HG02970 (cell line): ENCODE measurements around the gene EFR3B.
"Not testable (repeated sequence)": the region's sequence is repeated elsewhere in the genome, so short reads cannot be mapped to it uniquely, and the experiment has no call there.

ENCODE experiments used
- ATAC-seq: cut with Tn5 transposase; IDR thresholded peaks from one replicate; pipeline ENCODE4 v1.9.1; 2021; ENCODE audit warnings: mild to moderate bottlenecking, moderate library complexity, moderate number of reproducible peaks; ENCODE audit not compliant: unreplicated experiment, low FRiP score

Gene EFR3B

GRCh38 chr2:25098670-25099486, 57.0 kb downstream of the EFR3B start:
- ATAC-seq: no peak

- ATAC-seq: not testable (repeated sequence)
Observed at GRCh38 chr2:25102352-25102751, 60.5 kb downstream of the EFR3B start.

GRCh38 chr2:25103287-25103871, 61.5 kb downstream of the EFR3B start:
- no peak for ATAC-seq

GRCh38 chr2:25104736-25105135, 62.9 kb downstream of the EFR3B start:
- no peak for ATAC-seq

- ATAC-seq: no peak
Observed at GRCh38 chr2:25105336-25106085, 63.6 kb downstream of the EFR3B start.

- ATAC-seq: no peak
Observed at GRCh38 chr2:25109822-25110221, 67.9 kb downstream of the EFR3B start.

- no peak for ATAC-seq
Observed at GRCh38 chr2:25112113-25112512, 70.2 kb downstream of the EFR3B start.

GRCh38 chr2:25115249-25115883, 73.5 kb downstream of the EFR3B start:
- ATAC-seq: no peak

GRCh38 chr2:25115902-25116301, 74.0 kb downstream of the EFR3B start:
- no peak for ATAC-seq

- no peak for ATAC-seq
Observed at GRCh38 chr2:25116956-25117355, 75.1 kb downstream of the EFR3B start.

GRCh38 chr2:25119263-25119662, 77.4 kb downstream of the EFR3B start:
- ATAC-seq: no peak

GRCh38 chr2:25122367-25122766, 80.5 kb downstream of the EFR3B start:
- ATAC-seq: no peak

GRCh38 chr2:25123682-25124081, 81.8 kb downstream of the EFR3B start:
- no peak for ATAC-seq

GRCh38 chr2:25125189-25125588, 83.3 kb downstream of the EFR3B start:
- no peak for ATAC-seq

GRCh38 chr2:25125976-25126375, 84.1 kb downstream of the EFR3B start:
- no peak for ATAC-seq

GRCh38 chr2:25127071-25127470, 85.2 kb downstream of the EFR3B start:
- not testable (repeated sequence) for ATAC-seq

GRCh38 chr2:25127646-25128045, 85.8 kb downstream of the EFR3B start:
- no peak for ATAC-seq

- no peak for ATAC-seq
Observed at GRCh38 chr2:25129901-25130520, 88.1 kb downstream of the EFR3B start.

GRCh38 chr2:25131253-25131566, 89.3 kb downstream of the EFR3B start:
- no peak for ATAC-seq

- no peak for ATAC-seq
Observed at GRCh38 chr2:25131567-25132298, 89.9 kb downstream of the EFR3B start.
